Inflammatory macrophage (primary cell): ENCODE results near the gene FOXN4.
"Not testable (repeated sequence)": the region's sequence is repeated elsewhere in the genome, so short reads cannot be mapped to it uniquely, and the experiment has no call there.

Experiments used
- DNase-seq, 2 donors: peaks; one replicate each; pipeline ENCODE4 v3.0.0-alpha.2; 2020 to 2022
- total RNA-seq, 18 experiments: gene quantifications; one replicate each; lab custom pipeline; 2026; ENCODE audit warnings: mixed read lengths in 6 of 18, inconsistent platforms in 2 of 18; lab: John Stamatoyannopoulos, UW

FOXN4 gene
- total RNA-seq = 0 to 0.07 (median 0) reads per million in 18 experiments

DNA sequence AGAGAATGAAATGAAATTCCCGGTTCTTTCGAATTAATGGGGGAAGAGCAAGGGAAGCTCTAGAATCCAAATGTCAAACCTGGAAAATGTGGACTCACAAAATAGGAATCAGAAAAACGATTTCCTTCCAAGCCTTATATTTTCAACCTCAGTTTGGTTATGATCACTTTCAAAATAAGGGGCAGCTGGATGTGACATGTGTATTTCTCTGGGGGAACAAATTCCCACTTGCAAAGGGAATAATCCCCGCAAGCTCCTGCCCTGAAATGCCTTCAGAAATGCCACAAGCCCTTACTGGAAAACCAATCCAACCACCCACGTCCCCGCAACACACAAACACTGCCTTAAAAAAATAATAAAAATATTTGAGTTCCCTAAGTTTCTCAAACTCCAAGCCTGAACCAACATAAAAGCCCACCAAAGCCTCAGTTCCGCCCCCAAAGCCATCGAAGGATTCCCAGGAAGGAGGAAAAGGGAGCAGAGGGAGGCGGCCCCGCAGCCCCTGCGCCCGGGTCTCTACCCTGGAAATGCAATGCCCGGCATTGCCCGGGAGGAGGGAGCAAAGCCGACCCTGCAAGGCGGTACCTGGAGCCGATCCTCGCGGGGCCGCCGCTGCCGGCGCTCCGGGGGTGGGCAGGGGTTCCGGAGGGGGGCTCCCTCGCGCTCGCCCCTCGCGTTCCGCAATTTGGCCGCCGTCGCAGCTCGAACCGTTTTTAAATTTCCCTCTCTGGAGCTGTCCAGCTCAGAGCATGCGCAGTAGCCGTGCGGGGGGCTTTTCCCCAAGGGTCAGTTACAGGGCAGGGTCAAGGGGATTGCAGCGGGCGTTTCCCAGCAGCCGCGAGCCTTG, at the start of gene FOXN4:
FOXN4 (minus strand) TSS at position 751 of the 847 bp plus-strand sequence. CDS start 963 bp downstream, outside the sequence.
- no peak for DNase-seq

DNA sequence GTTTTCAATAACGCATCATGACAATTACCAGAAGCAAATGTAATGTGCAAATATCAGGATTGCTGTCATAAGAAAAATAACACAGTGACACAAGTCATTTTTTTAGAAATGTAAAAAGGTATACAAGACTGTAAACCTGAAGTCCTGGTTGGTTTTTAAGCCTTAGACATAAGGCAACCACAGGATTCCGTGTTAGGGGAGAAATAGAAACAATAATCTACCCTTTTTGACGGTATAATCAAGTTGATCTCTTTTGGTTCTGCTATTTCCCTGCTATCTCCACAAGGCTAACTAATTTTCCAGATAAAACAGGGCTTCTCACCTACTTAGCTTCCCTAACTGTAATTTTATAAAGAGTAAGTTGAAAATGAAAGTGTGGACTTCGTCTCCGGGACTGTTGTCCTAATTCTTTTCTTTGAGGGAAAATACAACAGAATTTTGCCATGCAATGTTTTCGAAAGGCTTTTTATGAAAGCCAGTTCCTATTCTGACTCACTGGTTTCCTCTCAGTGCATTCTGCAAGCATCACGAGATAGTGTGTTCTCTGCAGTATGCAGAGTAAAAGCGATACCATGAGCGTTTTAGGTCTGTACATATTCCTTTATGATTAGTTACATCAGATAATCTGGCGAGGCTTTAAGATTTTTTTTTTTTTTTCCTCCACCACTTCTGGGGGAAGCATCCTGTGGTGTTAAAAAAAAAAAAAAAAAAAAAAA, 49.2 kb upstream of the FOXN4 start:
- DNase-seq = peak; percentile 65 to 70

- DNase-seq = no peak
Observed at GRCh38 chr12:109357032-109357431, 47.9 kb upstream of the FOXN4 start.

GRCh38 chr12:109356577-109356976, 47.5 kb upstream of the FOXN4 start:
- no peak for DNase-seq

GRCh38 chr12:109352184-109352583, 43.1 kb upstream of the FOXN4 start:
- DNase-seq = no peak

DNA sequence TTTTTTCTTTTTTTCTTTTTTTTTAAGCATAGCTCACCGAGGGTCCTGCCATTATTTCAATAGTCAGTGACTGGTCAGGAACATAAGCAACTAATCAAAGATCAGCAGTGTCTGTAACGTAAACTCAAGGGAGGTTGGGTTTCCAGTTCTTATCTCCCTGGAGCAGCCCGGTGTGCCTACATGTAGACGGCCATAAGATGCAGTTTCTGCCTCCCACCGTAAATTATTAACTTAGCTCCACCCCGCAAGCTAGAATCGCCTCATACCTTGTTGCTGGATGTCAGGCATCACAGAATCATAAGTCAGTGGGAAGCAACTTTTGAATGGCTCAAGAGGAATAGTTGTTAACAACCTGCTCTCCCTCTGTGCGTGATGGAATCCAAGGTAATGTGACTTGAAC, 38.5 kb upstream of the FOXN4 start, which contains the start of gene MYO1H:
MYO1H (plus strand) TSS at position 312 of the 400 bp plus-strand sequence; CDS start at position 373, 61 bp downstream.
- no peak for DNase-seq

GRCh38 chr12:109346920-109347319, 37.8 kb upstream of the FOXN4 start:
- peak in 1 of 2 donors; percentile 12 for DNase-seq

GRCh38 chr12:109345428-109345827, 36.3 kb upstream of the FOXN4 start:
- DNase-seq = no peak

DNA sequence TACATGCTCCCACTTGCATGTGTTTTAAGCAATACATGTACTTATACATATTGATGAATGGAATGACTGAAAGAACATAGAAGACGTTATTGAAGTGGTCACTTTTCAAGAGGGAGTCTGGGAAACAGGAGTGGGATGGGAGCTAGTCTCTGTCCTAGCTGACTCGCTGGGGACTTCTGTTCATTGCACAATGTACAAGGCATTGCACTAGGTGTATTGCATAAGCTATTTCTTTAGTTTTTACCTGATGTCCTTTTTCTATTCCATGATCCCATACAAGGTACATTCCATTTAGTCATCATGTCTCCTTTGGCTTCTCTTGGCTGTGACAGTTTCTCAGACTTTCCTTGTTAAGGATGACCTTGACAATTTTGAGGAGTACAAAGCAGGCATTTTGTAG, 34.6 kb upstream of the FOXN4 start:
- DNase-seq = no peak

- DNase-seq = no peak
Observed at GRCh38 chr12:109336593-109336992, 27.5 kb upstream of the FOXN4 start.

DNA sequence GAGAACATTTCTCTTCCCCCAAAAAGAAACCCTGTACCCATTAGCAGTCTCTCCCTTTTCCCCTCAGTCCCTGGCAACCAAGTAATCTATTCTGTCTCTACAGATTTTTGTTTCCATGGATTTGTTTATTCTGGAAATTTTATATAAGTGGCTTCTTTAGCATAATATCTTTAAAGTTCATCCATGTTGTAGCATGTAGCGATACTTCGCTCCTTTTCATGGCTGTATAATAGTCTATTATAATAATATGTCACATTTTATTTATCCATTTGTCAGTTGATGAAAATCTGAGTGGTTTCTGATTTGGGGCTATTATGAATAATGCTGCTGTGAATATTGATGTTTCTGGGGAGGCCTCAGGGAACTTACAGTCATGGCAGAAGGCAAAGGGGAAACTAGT, 25.8 kb upstream of the FOXN4 start:
- DNase-seq = no peak

DNA sequence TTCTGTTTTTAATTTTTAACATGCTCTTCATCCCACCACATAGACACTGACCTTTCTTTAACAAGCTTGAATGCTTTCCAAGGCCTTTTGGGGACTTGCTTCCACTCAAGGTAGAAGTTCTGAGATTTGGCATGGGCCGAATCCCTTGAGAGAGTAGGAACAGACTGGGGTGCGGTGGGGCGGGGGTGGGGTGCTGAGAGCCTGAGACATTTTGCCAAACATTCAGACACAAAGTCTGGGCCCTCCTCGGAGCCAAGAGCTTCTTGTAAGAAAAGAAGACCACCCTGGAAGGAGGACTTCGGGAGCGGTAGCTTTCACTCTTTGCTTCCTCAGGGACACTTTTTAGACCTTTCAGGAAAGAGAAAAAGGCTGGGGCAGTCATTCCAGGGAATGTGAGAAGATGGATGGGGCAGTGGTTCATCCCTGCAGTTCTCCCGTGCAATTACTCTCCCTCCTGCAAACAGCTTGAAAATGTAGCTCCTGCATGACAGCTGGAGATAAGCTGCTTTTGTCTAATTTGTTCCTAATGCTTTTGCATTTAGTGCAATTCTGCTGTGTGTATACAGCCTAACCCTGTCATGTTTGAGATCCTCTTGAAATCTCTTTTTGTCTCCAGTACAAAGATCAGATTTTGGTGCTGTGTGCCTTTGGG, 22.3 kb upstream of the FOXN4 start:
- DNase-seq = no peak

DNA sequence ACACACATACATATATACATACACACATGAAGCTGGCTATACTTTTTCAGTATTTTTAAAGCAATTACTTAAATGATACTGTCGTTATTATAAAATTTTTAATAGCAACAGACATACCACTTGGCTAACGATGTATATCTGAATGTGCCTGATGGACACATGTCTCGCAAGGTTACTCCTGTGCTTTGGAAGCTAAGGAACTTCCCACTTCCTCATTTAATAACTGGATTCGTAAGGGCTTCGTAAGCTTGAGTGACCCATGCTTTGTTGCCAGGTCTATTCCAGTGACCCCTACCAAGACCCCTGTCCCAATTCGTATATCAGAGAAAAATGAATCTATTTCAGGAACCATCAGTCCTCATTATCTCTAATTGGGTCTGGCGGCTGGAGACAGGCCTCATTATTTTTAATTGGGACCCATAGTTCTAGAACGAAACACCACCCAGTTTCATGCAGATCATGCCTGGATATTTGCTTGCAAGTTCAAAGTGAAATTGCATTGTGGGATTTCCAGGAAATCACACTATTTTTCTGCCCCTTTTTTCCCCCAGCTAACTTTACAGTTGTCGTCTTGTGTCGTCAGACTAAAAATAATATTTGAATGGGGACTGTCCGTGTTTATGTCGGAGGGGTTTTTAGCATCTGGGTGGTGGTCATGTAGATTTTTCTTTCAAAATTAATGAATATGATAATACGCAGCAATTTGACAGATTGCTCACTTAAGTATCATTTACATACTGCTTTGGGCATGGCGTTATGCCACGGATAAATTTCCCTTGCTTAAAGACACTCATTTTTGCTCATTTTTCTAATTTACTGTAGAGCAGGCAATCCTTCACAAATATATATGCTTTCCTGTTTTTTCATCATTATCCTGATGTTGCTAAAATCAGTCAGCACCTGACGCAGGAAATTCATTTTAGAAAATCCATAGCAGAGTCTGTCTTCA, 21.5 kb upstream of the FOXN4 start:
- DNase-seq = no peak

DNA sequence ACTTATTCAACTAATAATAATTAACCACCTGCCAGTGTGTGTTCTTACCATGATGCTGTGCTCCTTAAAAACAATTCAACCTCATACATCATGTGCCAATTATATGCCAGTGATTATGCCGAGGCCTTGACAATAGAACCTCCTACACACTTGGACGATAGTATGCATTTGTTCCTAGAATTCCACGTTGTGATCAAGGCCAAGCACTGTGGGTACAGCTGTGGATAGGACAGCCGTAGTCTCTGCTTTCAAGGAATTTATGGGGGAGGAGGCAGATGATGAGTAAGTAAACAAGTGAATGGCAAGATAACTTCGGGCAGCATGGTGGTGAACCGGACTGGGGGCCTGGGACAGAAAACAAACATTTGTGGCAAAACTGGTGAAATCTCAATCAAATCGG, 20.6 kb upstream of the FOXN4 start:
- DNase-seq = no peak

GRCh38 chr12:109329003-109329402, 19.9 kb upstream of the FOXN4 start:
- DNase-seq = no peak

DNA sequence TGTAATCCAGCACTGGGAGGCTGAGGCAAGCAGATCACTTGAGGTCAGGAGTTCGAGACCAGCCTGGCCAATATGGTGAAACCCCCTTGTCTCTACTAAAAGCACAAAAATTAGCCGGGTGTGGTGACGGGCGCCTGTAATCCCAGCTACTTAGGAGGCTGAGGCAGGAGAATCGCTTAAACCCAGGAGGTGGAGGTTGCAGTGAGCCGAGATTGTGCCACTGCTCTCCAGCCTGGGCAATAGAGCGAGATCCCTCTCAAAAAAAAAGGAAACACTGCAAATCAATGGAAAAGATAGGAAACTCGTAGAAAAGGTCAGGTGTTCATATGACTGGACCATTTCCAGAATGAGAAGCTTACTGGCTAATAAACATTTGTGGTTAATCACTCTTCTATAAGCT, 12.2 kb upstream of the FOXN4 start:
- DNase-seq = not testable (repeated sequence)

- no peak for DNase-seq
Observed at GRCh38 chr12:109310247-109311125, 1.4 kb upstream of the FOXN4 start.

DNA sequence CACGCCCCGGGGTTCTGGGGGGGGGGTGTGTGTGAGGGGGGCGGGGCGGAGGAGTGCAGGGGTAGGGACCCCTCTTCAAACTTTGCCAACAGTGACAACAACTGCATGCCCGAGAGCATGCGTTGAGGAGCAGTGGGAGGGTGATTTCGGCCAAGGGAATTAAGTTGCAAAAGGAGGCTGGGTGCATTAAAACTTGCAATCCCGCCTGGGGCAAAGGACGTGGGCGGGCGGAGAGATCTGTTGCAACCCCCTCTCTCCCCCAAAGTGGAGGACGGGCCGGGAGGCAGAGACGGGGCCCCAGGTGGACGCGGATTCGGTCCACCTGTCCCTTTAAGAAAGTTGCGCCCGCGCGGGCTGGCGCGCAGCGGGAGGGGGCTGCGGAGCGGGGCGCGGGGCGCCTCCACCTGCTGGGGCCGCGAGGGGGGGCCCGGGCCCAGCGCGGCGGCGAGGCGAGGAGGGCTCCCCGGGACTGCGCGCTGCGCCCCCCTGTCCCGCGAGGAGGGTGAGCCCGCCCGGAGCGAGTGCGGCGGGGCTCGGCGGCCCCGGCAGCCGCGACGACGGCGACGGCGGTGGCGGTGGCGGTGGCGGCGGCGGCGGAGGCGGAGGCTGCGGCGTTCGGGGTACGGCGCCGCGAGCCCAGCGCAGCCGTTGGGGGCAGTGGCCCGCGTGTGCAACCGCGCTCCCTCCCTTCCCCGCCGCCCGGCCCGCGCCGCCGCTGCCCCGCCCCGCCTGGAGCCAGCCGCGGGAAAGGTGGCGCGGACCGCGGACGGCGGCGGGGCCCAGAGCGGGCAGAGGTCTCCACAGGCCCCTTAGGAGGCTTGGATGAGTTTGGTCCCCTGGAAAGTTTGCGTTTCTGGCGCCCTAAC, 530 bp upstream of the FOXN4 start:
- DNase-seq = no peak

GRCh38 chr12:109307051-109307450, 2.0 kb downstream of the FOXN4 start:
- no peak for DNase-seq

DNA sequence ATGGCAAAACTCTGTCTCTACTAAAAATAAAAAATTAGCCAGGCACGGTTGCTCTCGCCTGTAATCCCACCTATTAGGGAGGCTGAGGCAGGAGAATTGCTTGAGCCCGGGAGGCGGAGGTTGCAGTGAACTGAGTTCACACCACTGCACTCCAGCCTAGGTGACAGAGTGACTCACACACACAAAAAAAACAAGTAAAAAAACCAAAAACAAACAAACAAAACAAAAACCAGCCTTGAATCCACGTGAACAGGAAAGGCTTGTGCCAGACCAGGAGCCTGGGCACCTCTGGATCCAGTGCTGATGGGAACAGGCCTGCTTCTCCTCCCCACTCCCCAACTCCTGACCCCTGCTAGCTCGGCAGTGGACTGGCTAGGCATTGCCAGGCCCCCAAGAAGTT, 3.5 kb downstream of the FOXN4 start:
- DNase-seq = no peak
